HEK293 (cell line): ENCODE data around the gene MED14.

Source experiments
- CTCF ChIA-PET: fragments of 350-600 bp; formaldehyde crosslinking; extraction: SDS; loops from one replicate; lab custom pipeline; 2021; ENCODE audit warnings: antibody characterized with exemption; lab: Yijun Ruan, JAX
- POLR2A ChIA-PET: fragments of 300-600 bp; formaldehyde crosslinking; extraction: SDS; loops from one replicate; lab custom pipeline; 2020; ENCODE audit warnings: antibody characterized with exemption, inconsistent platforms; lab: Yijun Ruan, JAX
- H3K27ac ChIP-seq: fragments of 200-500 bp; sonication (Bioruptor generic); 2 replicates; pipeline ENCODE4 v1.5.1; 2014; ENCODE audit warnings: low read depth, low read length, control low read depth, inconsistent platforms; ENCODE audit errors: extremely low read depth
- H3K36me3 ChIP-seq, 2 experiments: fragments of 200-500 bp in 1 of 2; sonication (Bioruptor generic) in 1 of 2; 1 replicate in 1 of 2; 2 replicates in 1 of 2; pipeline ENCODE4 v1.5.1; 2014 to 2017; ENCODE audit warnings: inconsistent platforms in 2 of 2, low read length in 2 of 2; ENCODE audit not compliant: control insufficient read depth in 2 of 2, insufficient read depth in 1 of 2
- H3K4me1 ChIP-seq: fragments of 200-500 bp; sonication (Bioruptor generic); 2 replicates; pipeline ENCODE4 v1.5.1; 2014; ENCODE audit warnings: mild to moderate bottlenecking, low read length, inconsistent platforms; ENCODE audit not compliant: control insufficient read depth, insufficient read depth
- H3K4me3 ChIP-seq: 2 replicates; pipeline ENCODE4 v1.5.1; 2011; ENCODE audit warnings: low read depth, mild to moderate bottlenecking, control low read depth, low read length, moderate library complexity
- H3K9me3 ChIP-seq: fragments of 200-500 bp; sonication (Bioruptor generic); 2 replicates; pipeline ENCODE4 v1.5.1; 2014; ENCODE audit warnings: low read depth, low read length, inconsistent platforms; ENCODE audit not compliant: control insufficient read depth, insufficient read depth
- BCL11A ChIP-seq: fragments of 450-650 bp; formaldehyde crosslinking; IDR thresholded peaks from 2 replicates; pipeline ENCODE4 v1.5.1; 2016; ENCODE audit warnings: low read depth, missing biosample characterization, missing genetic modification characterization
- BCL11B ChIP-seq: fragments of 450-650 bp; formaldehyde crosslinking; IDR thresholded peaks from 2 replicates; pipeline ENCODE4 v1.5.1; 2016; ENCODE audit warnings: low read depth, missing biosample characterization, missing genetic modification characterization
- PRDM4 ChIP-seq: fragments of 450-650 bp; formaldehyde crosslinking; IDR thresholded peaks from 2 replicates; pipeline ENCODE4 v1.5.1; 2017; ENCODE audit warnings: missing biosample characterization, missing genetic modification characterization
- SALL2 ChIP-seq: fragments of 450-650 bp; formaldehyde crosslinking; IDR thresholded peaks from 2 replicates; pipeline ENCODE4 v1.5.0; 2017; ENCODE audit warnings: missing biosample characterization, mild to moderate bottlenecking, missing genetic modification characterization, borderline replicate concordance
- ZBTB10 ChIP-seq: fragments of 450-650 bp; formaldehyde crosslinking; IDR thresholded peaks from 2 replicates; pipeline ENCODE4 v1.5.1; 2016; ENCODE audit warnings: missing biosample characterization, missing genetic modification characterization
- ZBTB17 ChIP-seq: fragments of 450-650 bp; formaldehyde crosslinking; IDR thresholded peaks from 2 replicates; pipeline ENCODE4 v1.5.1; 2016; ENCODE audit warnings: missing biosample characterization, missing genetic modification characterization
- ZBTB21 ChIP-seq: fragments of 450-650 bp; formaldehyde crosslinking; IDR thresholded peaks from 2 replicates; pipeline ENCODE4 v1.5.1; 2017; ENCODE audit warnings: missing biosample characterization, missing genetic modification characterization
- ZEB2 ChIP-seq: fragments of 450-650 bp; formaldehyde crosslinking; IDR thresholded peaks from 2 replicates; pipeline ENCODE4 v1.5.1; 2016; ENCODE audit warnings: missing biosample characterization, missing genetic modification characterization
- ZNF10 ChIP-seq: fragments of 450-650 bp; formaldehyde crosslinking; IDR thresholded peaks from 2 replicates; pipeline ENCODE4 v1.5.1; 2017; ENCODE audit warnings: missing biosample characterization, missing genetic modification characterization
- ZNF114 ChIP-seq: fragments of 450-650 bp; formaldehyde crosslinking; IDR thresholded peaks from 2 replicates; pipeline ENCODE4 v1.5.0; 2017; ENCODE audit warnings: missing biosample characterization, missing genetic modification characterization
- ZNF140 ChIP-seq: fragments of 450-650 bp; formaldehyde crosslinking; IDR thresholded peaks from 2 replicates; pipeline ENCODE4 v1.5.1; 2016; ENCODE audit warnings: missing biosample characterization, missing genetic modification characterization
- ZNF157 ChIP-seq: fragments of 450-650 bp; formaldehyde crosslinking; IDR thresholded peaks from 2 replicates; pipeline ENCODE4 v1.5.1; 2016; ENCODE audit warnings: missing biosample characterization, missing genetic modification characterization
- ZNF175 ChIP-seq: fragments of 450-650 bp; formaldehyde crosslinking; IDR thresholded peaks from 2 replicates; pipeline ENCODE4 v1.5.1; 2016; ENCODE audit warnings: missing biosample characterization, missing genetic modification characterization
- ZNF184 ChIP-seq: fragments of 450-650 bp; IDR thresholded peaks from 2 replicates; pipeline ENCODE4 v1.5.1; 2018; ENCODE audit warnings: missing biosample characterization, mild to moderate bottlenecking, missing genetic modification characterization
- ZNF221 ChIP-seq: fragments of 450-650 bp; formaldehyde crosslinking; IDR thresholded peaks from 2 replicates; pipeline ENCODE4 v1.5.1; 2017; ENCODE audit warnings: missing biosample characterization, missing genetic modification characterization, borderline replicate concordance
- ZNF223 ChIP-seq: fragments of 450-650 bp; formaldehyde crosslinking; IDR thresholded peaks from 2 replicates; pipeline ENCODE4 v1.5.1; 2016; ENCODE audit warnings: missing biosample characterization, missing genetic modification characterization
- ZNF266 ChIP-seq: fragments of 450-650 bp; formaldehyde crosslinking; IDR thresholded peaks from 2 replicates; pipeline ENCODE4 v1.5.1; 2016; ENCODE audit warnings: missing biosample characterization, missing genetic modification characterization, low read depth
- ZNF391 ChIP-seq: fragments of 450-650 bp; formaldehyde crosslinking; IDR thresholded peaks from 2 replicates; pipeline ENCODE4 v1.5.1; 2016; ENCODE audit warnings: low read depth, missing biosample characterization, missing genetic modification characterization, borderline replicate concordance
- ZNF394 ChIP-seq: fragments of 450-650 bp; formaldehyde crosslinking; IDR thresholded peaks from 2 replicates; pipeline ENCODE4 v1.5.1; 2016; ENCODE audit warnings: missing biosample characterization, missing genetic modification characterization, mild to moderate bottlenecking, moderate library complexity, borderline replicate concordance
- ZNF423 ChIP-seq: fragments of 450-650 bp; formaldehyde crosslinking; IDR thresholded peaks from 2 replicates; pipeline ENCODE4 v1.5.1; 2016; ENCODE audit warnings: missing biosample characterization, missing genetic modification characterization
- ZNF529 ChIP-seq: fragments of 450-650 bp; formaldehyde crosslinking; IDR thresholded peaks from 2 replicates; pipeline ENCODE4 v1.5.1; 2017; ENCODE audit warnings: missing genetic modification characterization, missing biosample characterization; ENCODE audit not compliant: insufficient replicate concordance
- ZNF530 ChIP-seq: fragments of 450-650 bp; formaldehyde crosslinking; IDR thresholded peaks from 2 replicates; pipeline ENCODE4 v1.5.1; 2016; ENCODE audit warnings: low read depth, missing biosample characterization, missing genetic modification characterization
- ZNF544 ChIP-seq: fragments of 450-650 bp; formaldehyde crosslinking; IDR thresholded peaks from 2 replicates; pipeline ENCODE4 v1.5.0; 2017; ENCODE audit warnings: missing biosample characterization, missing genetic modification characterization
- ZNF580 ChIP-seq: fragments of 450-650 bp; formaldehyde crosslinking; IDR thresholded peaks from 2 replicates; pipeline ENCODE4 v1.5.1; 2016; ENCODE audit warnings: missing biosample characterization, missing genetic modification characterization
- ZNF585B ChIP-seq: fragments of 450-650 bp; formaldehyde crosslinking; IDR thresholded peaks from 2 replicates; pipeline ENCODE4 v1.5.1; 2016; ENCODE audit warnings: missing biosample characterization, missing genetic modification characterization
- ZNF624 ChIP-seq: fragments of 450-650 bp; formaldehyde crosslinking; IDR thresholded peaks from 2 replicates; pipeline ENCODE4 v1.5.1; 2017; ENCODE audit warnings: missing biosample characterization, missing genetic modification characterization
- ZNF660 ChIP-seq: fragments of 450-650 bp; IDR thresholded peaks from 2 replicates; pipeline ENCODE4 v1.5.1; 2018; ENCODE audit warnings: missing biosample characterization, mild to moderate bottlenecking, missing genetic modification characterization
- ZNF677 ChIP-seq: fragments of 450-650 bp; IDR thresholded peaks from 2 replicates; pipeline ENCODE4 v1.5.0; 2018; ENCODE audit warnings: missing biosample characterization, mild to moderate bottlenecking, missing genetic modification characterization, moderate library complexity
- ZNF692 ChIP-seq: fragments of 450-650 bp; formaldehyde crosslinking; IDR thresholded peaks from 2 replicates; pipeline ENCODE4 v1.5.1; 2016; ENCODE audit warnings: missing biosample characterization, missing genetic modification characterization
- ZNF785 ChIP-seq: fragments of 450-650 bp; formaldehyde crosslinking; IDR thresholded peaks from 2 replicates; pipeline ENCODE4 v1.5.1; 2016; ENCODE audit warnings: missing biosample characterization, missing genetic modification characterization
- ZNF830 ChIP-seq: fragments of 450-650 bp; IDR thresholded peaks from 2 replicates; pipeline ENCODE4 v1.5.0; 2018; ENCODE audit warnings: missing biosample characterization, missing genetic modification characterization, low read depth, mild to moderate bottlenecking, moderate library complexity
- ZXDB ChIP-seq: fragments of 450-650 bp; formaldehyde crosslinking; IDR thresholded peaks from 2 replicates; pipeline ENCODE4 v1.5.1; 2016; ENCODE audit warnings: missing biosample characterization, missing genetic modification characterization

The MED14 gene

GRCh38 chrX:40735325-40736169 is at the start of gene MED14:
Gene MED14 (minus strand): TSS chrX:40735542. CDS start chrX:40735412, 130 bp downstream.
- POLR2A ChIA-PET = interaction anchor here (0.7 to 2.0 kb wide), 16 partner anchors 9 to 379 kb away, joined by 3 to 10 read pairs (median 3); partner anchors contain the start of genes CXorf38 and USP9X
- no peaks in the 10 kb centered on the region for H3K9me3 ChIP-seq
- H3K4me1 ChIP-seq = peaks cover 32% of the 10 kb centered on the region
- H3K4me3 ChIP-seq = peak within 1 kb of the TSS; percentile 98
- peak within 1 kb of the TSS; percentile 98 for H3K27ac ChIP-seq
- CTCF ChIA-PET = interaction anchor here (0.5 to 1.8 kb wide), 11 partner anchors 9 to 187 kb away, joined by 3 to 6 read pairs (median 3); no protein-coding TSS in a partner anchor
- H3K36me3 ChIP-seq = no peaks in the 10 kb centered on the region; a peak in 1 of 3 replicates
- TF ChIP-seq ZBTB10 = peak; percentile 89
- TF ChIP-seq ZNF830 (tag by site-specific recombination) = no peak
- no peak for TF ChIP-seq ZNF677 (tag by site-specific recombination)
- peak; percentile 90 for TF ChIP-seq ZBTB17 (tag by site-specific recombination)
- no peak for TF ChIP-seq ZNF140 (tag by site-specific recombination)
- TF ChIP-seq ZNF175 (tag by site-specific recombination) = no peak
- TF ChIP-seq ZNF544 (tag by site-specific recombination) = no peak
- TF ChIP-seq ZNF585B (tag by site-specific recombination) = no peak
- TF ChIP-seq ZNF10 (tag by site-specific recombination) = no peak
- TF ChIP-seq SALL2 (tag by site-specific recombination) = no peak
- TF ChIP-seq ZNF529 (tag by site-specific recombination) = no peak
- TF ChIP-seq ZXDB = peak; percentile 89
- no peak; the same call in 1 of the 2 replicates for TF ChIP-seq ZNF423 (tag by site-specific recombination)
- peak; percentile 50; the same call in 1 of the 2 replicates for TF ChIP-seq ZNF394 (tag by site-specific recombination)
- no peak for TF ChIP-seq ZNF114
- peak; percentile 55; the same call in 1 of the 2 replicates for TF ChIP-seq ZNF580
- TF ChIP-seq ZNF624 (tag by site-specific recombination) = no peak
- TF ChIP-seq ZNF692 (tag by site-specific recombination) = peak; percentile 74
- TF ChIP-seq ZEB2 (tag by site-specific recombination) = peak; percentile 95
- TF ChIP-seq BCL11A (tag by site-specific recombination) = no peak
- TF ChIP-seq ZNF660 (tag by site-specific recombination) = peak; percentile 70
- peak; percentile 33; the same call in 1 of the 2 replicates for TF ChIP-seq ZNF391 (tag by site-specific recombination)
- TF ChIP-seq ZNF221 = no peak
- no peak for TF ChIP-seq ZNF266 (tag by site-specific recombination)
- TF ChIP-seq BCL11B (tag by site-specific recombination) = no peak
- no peak for TF ChIP-seq ZNF184 (tag by site-specific recombination)
- peak; percentile 94 for TF ChIP-seq ZBTB21 (tag by site-specific recombination)
- TF ChIP-seq ZNF223 (tag by site-specific recombination) = no peak
- no peak for TF ChIP-seq PRDM4
- no peak for TF ChIP-seq ZNF157 (tag by site-specific recombination)
- TF ChIP-seq ZNF530 (tag by site-specific recombination) = no peak
- no peak for TF ChIP-seq ZNF785
